ENCODE measurements around the gene ZNF28. TPM values are rescaled to one million over a fixed set of nuclear protein-coding genes. Genes with fewer than 3 reads are reported as not detected.
"Not testable (repeated sequence)": the region's sequence is repeated elsewhere in the genome, so short reads cannot be mapped to it uniquely, and the experiment has no call there.

Gene ZNF28
- polyA plus RNA-seq, 1 donor from 2014 or later = 15.4 TPM

DNA sequence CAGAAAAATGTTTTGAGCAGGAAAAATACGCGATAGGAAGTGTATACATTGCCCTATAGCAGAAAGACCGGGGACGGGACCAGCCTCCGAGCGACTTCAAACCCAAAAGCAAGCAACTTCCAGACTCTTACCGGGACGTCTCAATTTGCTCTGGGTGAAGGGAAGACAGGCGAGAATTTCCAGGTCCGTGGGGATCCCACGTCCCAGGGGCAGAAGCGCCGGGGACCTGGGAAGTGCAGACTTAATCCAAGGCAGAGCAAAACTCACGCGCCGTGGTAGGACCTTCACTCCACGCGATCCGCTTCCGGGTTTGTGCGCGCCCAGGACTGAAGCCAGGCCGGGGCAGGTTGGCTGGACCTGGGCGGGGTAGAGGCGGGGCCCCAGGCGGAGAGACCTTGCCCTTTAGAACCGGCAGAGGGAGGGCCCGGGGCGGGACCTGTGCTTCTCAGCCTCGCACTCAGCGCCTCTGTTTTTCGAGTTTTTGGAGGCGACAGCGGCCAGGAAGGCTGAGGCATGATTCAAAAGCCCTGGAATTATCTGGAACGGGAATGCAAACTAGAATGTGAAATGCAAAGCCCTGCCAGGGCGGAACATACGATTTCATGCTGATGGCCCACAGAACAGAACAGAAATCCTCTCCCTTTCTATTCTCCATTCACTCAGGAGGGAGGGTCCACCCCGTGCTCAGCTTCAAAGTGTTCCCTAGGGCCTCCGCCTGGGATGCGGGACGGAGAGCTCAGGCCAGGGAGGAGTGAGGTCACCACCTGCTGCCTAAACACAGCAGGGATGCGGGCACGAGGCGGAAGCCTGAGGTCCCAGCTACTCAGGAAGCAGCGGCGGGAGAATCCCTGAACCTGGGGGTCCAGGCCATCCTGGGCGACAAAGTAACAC lies 34.7 kb downstream of the ZNF28 start, which contains the start of gene ZNF600:
ZNF600 (minus strand) TSS at position 328 of the 891 bp plus-strand sequence. CDS start 7,903 bp downstream, outside the sequence.
- not testable (repeated sequence) for H3K36me3 ChIP-seq (ENCODE audit: insufficient read depth, low read length); H3K9me2 ChIP-seq (ENCODE audit: insufficient read depth, low read length); H3K79me2 ChIP-seq (replicated peaks; ENCODE audit: insufficient read depth, low read length); H3K9ac ChIP-seq (ENCODE audit: low read length); H2AFZ ChIP-seq (ENCODE audit: low read depth, low read length); H3K9me3 ChIP-seq (ENCODE audit: low read length); H3K4me2 ChIP-seq (ENCODE audit: low read length); H4K20me1 ChIP-seq (ENCODE audit: insufficient read depth); H3K27ac ChIP-seq (ENCODE audit: low read length); H3F3A ChIP-seq (ENCODE audit: insufficient read depth, low read length, poor library complexity, severe bottlenecking)
- peak within 1 kb of the TSS; percentile 62 for H3K4me3 ChIP-seq (ENCODE audit: low read length)
- H3K27me3 ChIP-seq (ENCODE audit: insufficient read depth, low read depth, low read length) = peaks cover 19% of the 10 kb centered on the region

DNA sequence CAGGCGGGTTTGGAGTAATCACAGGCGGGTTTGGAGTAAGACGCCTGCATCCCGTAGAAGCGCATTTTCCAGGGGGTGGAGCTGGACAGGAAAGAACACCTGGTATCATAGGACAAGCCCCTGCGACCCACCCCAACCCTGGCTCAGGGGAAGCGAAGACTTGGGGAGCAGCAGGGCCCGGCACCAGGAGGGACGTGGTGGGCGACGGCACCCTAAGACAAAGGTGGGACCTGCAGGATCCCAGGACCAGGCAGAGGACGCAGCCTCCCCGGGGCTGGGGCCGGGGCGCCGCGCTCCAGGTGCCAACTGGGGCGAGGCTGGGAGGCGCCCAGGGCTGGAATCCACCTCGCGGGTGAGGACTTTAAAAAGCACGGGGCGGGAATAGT lies 35.4 kb downstream of the ZNF28 start:
- Histone ChIP-seq H2AFZ (ENCODE audit: low read depth, low read length) (no peak overlapping the region), H3K79me2 (replicated peaks; ENCODE audit: insufficient read depth, low read length) (no peaks in the 10 kb centered on the region), H3K4me3 (ENCODE audit: low read length) (peak overlapping the region; percentile 62), H3K9me3 (ENCODE audit: low read length) (no peaks in the 10 kb centered on the region), H3K4me2 (ENCODE audit: low read length) (no peak overlapping the region), H3K27ac (ENCODE audit: low read length) (no peak overlapping the region), H4K20me1 (ENCODE audit: insufficient read depth) (no peaks in the 10 kb centered on the region), H3K9me2 (ENCODE audit: insufficient read depth, low read length) (no peaks in the 10 kb centered on the region), H3K36me3 (ENCODE audit: insufficient read depth, low read length) (no peaks in the 10 kb centered on the region), H3K27me3 (ENCODE audit: insufficient read depth, low read depth, low read length) (peaks cover 19% of the 10 kb centered on the region), H3F3A (ENCODE audit: insufficient read depth, low read length, poor library complexity, severe bottlenecking) (no peaks in the 10 kb centered on the region), H3K9ac (ENCODE audit: low read length) (no peak overlapping the region)
- TF ChIP-seq, protein P1, sequence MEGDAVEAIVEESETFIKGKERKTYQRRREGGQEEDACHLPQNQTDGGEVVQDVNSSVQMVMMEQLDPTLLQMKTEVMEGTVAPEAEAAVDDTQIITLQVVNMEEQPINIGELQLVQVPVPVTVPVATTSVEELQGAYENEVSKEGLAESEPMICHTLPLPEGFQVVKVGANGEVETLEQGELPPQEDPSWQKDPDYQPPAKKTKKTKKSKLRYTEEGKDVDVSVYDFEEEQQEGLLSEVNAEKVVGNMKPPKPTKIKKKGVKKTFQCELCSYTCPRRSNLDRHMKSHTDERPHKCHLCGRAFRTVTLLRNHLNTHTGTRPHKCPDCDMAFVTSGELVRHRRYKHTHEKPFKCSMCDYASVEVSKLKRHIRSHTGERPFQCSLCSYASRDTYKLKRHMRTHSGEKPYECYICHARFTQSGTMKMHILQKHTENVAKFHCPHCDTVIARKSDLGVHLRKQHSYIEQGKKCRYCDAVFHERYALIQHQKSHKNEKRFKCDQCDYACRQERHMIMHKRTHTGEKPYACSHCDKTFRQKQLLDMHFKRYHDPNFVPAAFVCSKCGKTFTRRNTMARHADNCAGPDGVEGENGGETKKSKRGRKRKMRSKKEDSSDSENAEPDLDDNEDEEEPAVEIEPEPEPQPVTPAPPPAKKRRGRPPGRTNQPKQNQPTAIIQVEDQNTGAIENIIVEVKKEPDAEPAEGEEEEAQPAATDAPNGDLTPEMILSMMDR (IDR thresholded peaks at IDR 0.05; ENCODE audit: poor library complexity, severe bottlenecking) = no peak
- TF ChIP-seq EP300 (conservative IDR thresholded peaks at IDR 0.05; ENCODE audit: poor library complexity, severe bottlenecking) = no peak
- TF ChIP-seq, protein P2, sequence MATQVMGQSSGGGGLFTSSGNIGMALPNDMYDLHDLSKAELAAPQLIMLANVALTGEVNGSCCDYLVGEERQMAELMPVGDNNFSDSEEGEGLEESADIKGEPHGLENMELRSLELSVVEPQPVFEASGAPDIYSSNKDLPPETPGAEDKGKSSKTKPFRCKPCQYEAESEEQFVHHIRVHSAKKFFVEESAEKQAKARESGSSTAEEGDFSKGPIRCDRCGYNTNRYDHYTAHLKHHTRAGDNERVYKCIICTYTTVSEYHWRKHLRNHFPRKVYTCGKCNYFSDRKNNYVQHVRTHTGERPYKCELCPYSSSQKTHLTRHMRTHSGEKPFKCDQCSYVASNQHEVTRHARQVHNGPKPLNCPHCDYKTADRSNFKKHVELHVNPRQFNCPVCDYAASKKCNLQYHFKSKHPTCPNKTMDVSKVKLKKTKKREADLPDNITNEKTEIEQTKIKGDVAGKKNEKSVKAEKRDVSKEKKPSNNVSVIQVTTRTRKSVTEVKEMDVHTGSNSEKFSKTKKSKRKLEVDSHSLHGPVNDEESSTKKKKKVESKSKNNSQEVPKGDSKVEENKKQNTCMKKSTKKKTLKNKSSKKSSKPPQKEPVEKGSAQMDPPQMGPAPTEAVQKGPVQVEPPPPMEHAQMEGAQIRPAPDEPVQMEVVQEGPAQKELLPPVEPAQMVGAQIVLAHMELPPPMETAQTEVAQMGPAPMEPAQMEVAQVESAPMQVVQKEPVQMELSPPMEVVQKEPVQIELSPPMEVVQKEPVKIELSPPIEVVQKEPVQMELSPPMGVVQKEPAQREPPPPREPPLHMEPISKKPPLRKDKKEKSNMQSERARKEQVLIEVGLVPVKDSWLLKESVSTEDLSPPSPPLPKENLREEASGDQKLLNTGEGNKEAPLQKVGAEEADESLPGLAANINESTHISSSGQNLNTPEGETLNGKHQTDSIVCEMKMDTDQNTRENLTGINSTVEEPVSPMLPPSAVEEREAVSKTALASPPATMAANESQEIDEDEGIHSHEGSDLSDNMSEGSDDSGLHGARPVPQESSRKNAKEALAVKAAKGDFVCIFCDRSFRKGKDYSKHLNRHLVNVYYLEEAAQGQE (IDR thresholded peaks at IDR 0.05; ENCODE audit: borderline replicate concordance) = no peak
- no peak for TF ChIP-seq RAD21 (conservative IDR thresholded peaks at IDR 0.05)
- TF ChIP-seq SMC3 (conservative IDR thresholded peaks at IDR 0.05; ENCODE audit: poor library complexity) = no peak
- TF ChIP-seq EZH2 (IDR thresholded peaks at IDR 0.05; ENCODE audit: borderline replicate concordance, insufficient read depth, low read length, poor library complexity, severe bottlenecking) = no peak
- no peak for TF ChIP-seq TAF1 (IDR thresholded peaks at IDR 0.05; ENCODE audit: low read depth)
- TF ChIP-seq MXI1 (conservative IDR thresholded peaks at IDR 0.05; ENCODE audit: poor library complexity, severe bottlenecking) = no peak
- no peak for TF ChIP-seq POLR2AphosphoS5 (IDR thresholded peaks at IDR 0.05)

All from neural cell (in vitro differentiated cells).